Omental fat pad (tissue), 4 donors: ENCODE results near the gene RHEB. TPM values are rescaled to one million over a fixed set of nuclear protein-coding genes. Genes with fewer than 3 reads are reported as not detected.

ENCODE experiments used
- ATAC-seq: fragments of 150-250 bp; one replicate; pipeline ENCODE4 v1.9.1; 2016; ENCODE audit warnings: mild to moderate bottlenecking, moderate library complexity; ENCODE audit not compliant: low FRiP score
- DNase-seq: peaks from one replicate; pipeline ENCODE4 v3.0.0-alpha.2; 2019; ENCODE audit warnings: low spot score
- CTCF ChIP-seq, 3 donors: fragments of 450-650 bp; IDR thresholded peaks; one replicate each; pipeline ENCODE4 v1.5.1; 2016 to 2017; ENCODE audit warnings: antibody characterized with exemption in 3 of 3, mild to moderate bottlenecking in 3 of 3, moderate library complexity in 2 of 3
- total RNA-seq, 4 donors: library from RNA; depleted of rRNA; stranded (reverse); fragments of >200 nt; gene quantifications; one replicate each; pipeline ENCODE4 v1.1.0, GENCODE V29; 2016

Gene RHEB
- total RNA-seq, 4 donors from 2014 or later, result 93.9 to 124 (median 104) TPM

GRCh38 chr7:151436446-151437158 lies 83.1 kb downstream of the RHEB start:
- ATAC-seq (no peak), DNase-seq (no peak)
- no peak for TF ChIP-seq CTCF (IDR thresholded peaks at IDR 0.05)

DNA sequence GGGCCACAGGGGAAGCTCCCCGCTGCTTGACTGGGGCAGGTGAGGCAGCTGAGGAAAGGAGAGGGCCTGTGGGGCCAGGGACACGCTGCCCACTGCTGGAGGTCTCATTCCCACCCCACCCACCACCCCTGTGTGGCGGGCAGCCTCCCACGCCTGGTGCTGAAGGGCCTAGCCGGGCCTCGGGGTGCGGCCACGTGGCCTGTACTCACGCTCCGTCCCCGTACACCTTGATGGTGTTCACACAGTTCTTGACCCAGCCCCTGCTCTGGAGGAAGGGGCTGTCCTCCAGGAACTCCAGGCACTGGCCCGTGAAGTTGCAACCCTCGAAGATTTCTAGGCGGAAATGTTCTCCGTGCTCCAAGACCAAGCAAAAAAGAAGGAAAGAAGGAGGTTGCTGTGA lies 83.7 kb downstream of the RHEB start:
- ATAC-seq (no peak), DNase-seq (no peak)
- no peak for TF ChIP-seq CTCF (IDR thresholded peaks at IDR 0.05)

DNA sequence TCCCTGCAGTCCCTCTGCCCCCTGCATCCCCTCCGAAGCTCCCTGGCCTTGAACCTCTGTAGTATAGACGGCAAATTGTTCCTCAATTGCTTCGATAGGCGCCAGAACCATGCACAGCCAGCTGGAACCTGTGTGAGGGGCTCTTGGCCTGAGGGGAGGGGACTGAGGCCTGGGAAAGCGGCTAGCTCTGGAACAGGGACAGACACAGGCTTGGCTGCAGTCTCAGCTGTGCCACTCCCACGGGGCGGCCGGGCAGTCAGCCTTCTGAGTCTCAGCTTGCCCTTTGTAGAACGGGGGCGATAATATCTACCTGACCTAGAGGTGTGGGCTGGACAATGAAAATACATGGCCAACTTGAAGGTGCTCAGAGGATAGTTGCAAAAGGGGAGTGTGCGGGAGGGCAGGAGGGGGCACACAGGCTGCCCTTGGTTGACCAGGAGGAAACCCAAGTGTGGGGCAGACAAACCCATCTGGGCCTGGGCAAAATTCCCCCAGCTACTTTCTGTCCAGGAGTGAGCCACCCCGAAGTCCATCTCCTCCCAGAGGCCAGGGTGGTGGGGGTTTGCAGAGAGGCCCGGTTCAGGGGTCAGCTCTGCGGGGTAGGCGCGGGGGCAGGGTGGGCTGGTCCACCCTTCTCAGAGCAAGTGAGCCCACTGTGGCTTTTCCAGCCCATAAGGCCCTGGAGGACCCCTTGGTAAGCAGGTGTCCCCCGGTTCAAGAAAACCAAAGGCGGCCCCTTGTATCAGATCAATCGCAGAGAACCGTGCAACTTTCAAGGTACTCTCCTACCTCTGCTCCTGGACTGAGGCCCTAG lies 84.4 kb downstream of the RHEB start:
- no peak for DNase-seq
- no peak for ATAC-seq

GRCh38 chr7:151434549-151434948 lies 85.1 kb downstream of the RHEB start:
- no peak for TF ChIP-seq CTCF (IDR thresholded peaks at IDR 0.05)
- DNase-seq (no peak), ATAC-seq (no peak)

More for the DNA sequence above, 84.4 kb downstream of the RHEB start:
- TF ChIP-seq CTCF (IDR thresholded peaks at IDR 0.05), result no peak

- ATAC-seq (no peak), DNase-seq (no peak)
- TF ChIP-seq CTCF (IDR thresholded peaks at IDR 0.05), result no peak
These were observed 85.8 kb downstream of the RHEB start for GRCh38 chr7:151433721-151434400.

DNA sequence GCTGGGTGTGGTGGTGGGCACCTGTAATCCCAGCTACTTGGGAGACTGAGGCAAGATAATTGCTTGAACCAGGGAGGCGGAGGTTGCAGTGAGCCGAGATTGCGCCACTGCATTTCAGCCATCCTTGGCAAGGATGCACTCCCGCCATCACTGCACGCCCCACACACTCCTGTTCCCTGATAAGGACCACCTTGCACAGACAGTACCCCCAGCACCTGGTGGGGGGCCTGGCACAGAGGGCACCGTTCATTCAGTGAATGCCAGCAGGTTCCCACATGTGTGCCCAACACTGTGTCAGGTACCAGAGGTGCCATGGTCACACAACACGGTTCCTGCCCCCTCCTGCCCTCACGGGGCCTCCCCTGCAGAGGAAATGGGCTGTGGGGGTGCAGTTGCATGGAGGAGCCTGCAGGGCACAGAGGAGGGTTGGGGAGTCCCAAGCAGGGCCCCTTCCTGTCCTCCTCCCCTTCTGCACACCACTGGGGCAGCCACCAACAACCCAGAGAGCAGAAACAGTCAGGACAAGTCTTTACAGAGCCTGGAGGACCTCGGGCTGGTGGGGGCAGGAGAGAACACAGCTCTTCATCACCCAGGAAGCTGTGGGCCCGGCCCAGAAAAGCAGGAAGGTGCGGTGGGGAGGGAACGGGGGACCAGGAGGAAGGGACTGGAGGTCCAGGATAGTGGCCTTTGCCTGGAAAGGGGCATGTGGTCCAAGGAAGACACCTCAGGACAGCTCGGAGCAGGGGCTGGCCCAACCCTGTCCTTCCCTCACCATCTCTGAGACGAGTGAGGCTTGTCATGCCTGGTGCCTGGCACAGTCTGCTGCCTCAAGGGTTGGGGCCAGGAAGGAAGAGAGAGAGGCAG lies 86.8 kb downstream of the RHEB start:
- no peak for DNase-seq
- no peak for ATAC-seq

More for the DNA sequence above, 86.8 kb downstream of the RHEB start:
- TF ChIP-seq CTCF (IDR thresholded peaks at IDR 0.05), result no peak
